22Rv1 (cell line): Measurements from ENCODE around the gene SPINK7.

Experiments
- CTCF ChIP-seq: fragments of 450-650 bp; IDR thresholded peaks from 2 replicates; pipeline ENCODE4 v1.5.1; 2017; ENCODE audit warnings: mild to moderate bottlenecking
- ZFX ChIP-seq: fragments of 450-650 bp; IDR thresholded peaks from 2 replicates; pipeline ENCODE4 v1.6.1; 2017; ENCODE audit warnings: antibody characterized with exemption, borderline replicate concordance

- TF ChIP-seq CTCF (no peak), ZFX (no peak)
These were observed 2.5 kb upstream of the SPINK7 start for GRCh38 chr5:148309746-148310145.
